ENCODE measurements around the gene CXCL1. TPM values are rescaled to one million over a fixed set of nuclear protein-coding genes. Genes with fewer than 3 reads are reported as not detected.

Gene CXCL1
- polyA plus RNA-seq, 6 donors from 2014 or later, result not detected

- DNase-seq (no peak), ATAC-seq (ENCODE audit: low read depth in 2 of 2) (no peak)
- peaks cover 19 to 32% (median 25%) of the 10 kb centered on the region in 3 donors for H3K27me3 Mint-ChIP-seq
- H3K36me3 Mint-ChIP-seq, result no peaks in the 10 kb centered on the region
- H3K9me3 Mint-ChIP-seq, result peaks cover 0 to 4% (median 3%) of the 10 kb centered on the region in 7 donors
- H3K4me3 Mint-ChIP-seq, result no peak overlapping the region
- peaks cover 0 to 11% (median 5%) of the 10 kb centered on the region in 3 donors for H3K4me1 Mint-ChIP-seq
- H3K27ac Mint-ChIP-seq, result no peak overlapping the region
These were observed 2.5 kb downstream of the CXCL1 start for GRCh38 chr4:73871511-73872310.

GRCh38 chr4:73872316-73873108 is 3.3 kb downstream of the CXCL1 start:
- Mint-ChIP-seq H3K4me3 (no peak overlapping the region), H3K9me3 (peaks cover 0 to 4% (median 3%) of the 10 kb centered on the region in 7 donors), H3K27ac (no peak overlapping the region), H3K4me1 (peaks cover 0 to 11% (median 5%) of the 10 kb centered on the region in 3 donors), H3K36me3 (no peaks in the 10 kb centered on the region), H3K27me3 (peaks cover 23 to 32% (median 25%) of the 10 kb centered on the region in 3 donors)
- DNase-seq (no peak), ATAC-seq (ENCODE audit: low read depth in 2 of 2) (no peak)

GRCh38 chr4:73874386-73874785 is 5.2 kb downstream of the CXCL1 start:
- ATAC-seq (ENCODE audit: low read depth in 2 of 2), result no peak
- Mint-ChIP-seq H3K36me3 (no peaks in the 10 kb centered on the region), H3K27me3 (peaks cover 8 to 16% (median 14%) of the 10 kb centered on the region in 3 donors), H3K9me3 (peaks cover 0 to 4% (median 3%) of the 10 kb centered on the region in 7 donors), H3K4me1 (no peaks in the 10 kb centered on the region), H3K27ac (peak overlapping the region in 1 of 6 donors; percentile 28), H3K4me3 (no peak overlapping the region)
- no peak for DNase-seq

GRCh38 chr4:73875401-73875800 is 6.2 kb downstream of the CXCL1 start:
- H3K27ac Mint-ChIP-seq, result no peak overlapping the region
- H3K4me1 Mint-ChIP-seq, result no peaks in the 10 kb centered on the region

GRCh38 chr4:73883306-73883705 is 14.1 kb downstream of the CXCL1 start:
- ATAC-seq (ENCODE audit: low read depth in 2 of 2) (no peak), DNase-seq (no peak)
- Mint-ChIP-seq H3K27ac (peak overlapping the region in 1 of 6 donors; percentile 19), H3K27me3 (peaks cover 0 to 20% (median 0%) of the 10 kb centered on the region in 3 donors), H3K4me1 (no peaks in the 10 kb centered on the region), H3K4me3 (no peak overlapping the region), H3K9me3 (peaks cover 0 to 2% (median 0%) of the 10 kb centered on the region in 7 donors), H3K36me3 (no peaks in the 10 kb centered on the region)

More at GRCh38 chr4:73875401-73875800, 6.2 kb downstream of the CXCL1 start:
- Mint-ChIP-seq H3K9me3 (peaks cover 0 to 4% (median 0%) of the 10 kb centered on the region in 7 donors), H3K27me3 (peaks cover 0 to 17% (median 14%) of the 10 kb centered on the region in 3 donors), H3K4me3 (no peak overlapping the region), H3K36me3 (no peaks in the 10 kb centered on the region)
- ATAC-seq (ENCODE audit: low read depth in 2 of 2), result no peak
- DNase-seq, result no peak

GRCh38 chr4:73885574-73886267 is 16.5 kb downstream of the CXCL1 start:
- Mint-ChIP-seq H3K4me3 (no peak overlapping the region), H3K27ac (no peak overlapping the region), H3K4me1 (no peaks in the 10 kb centered on the region), H3K36me3 (no peaks in the 10 kb centered on the region), H3K27me3 (peaks cover 0 to 6% (median 0%) of the 10 kb centered on the region in 3 donors), H3K9me3 (no peaks in the 10 kb centered on the region)
- ATAC-seq (ENCODE audit: low read depth in 2 of 2) (no peak), DNase-seq (no peak)

- DNase-seq, result no peak
- Mint-ChIP-seq H3K27me3 (peaks cover 0 to 4% (median 2%) of the 10 kb centered on the region in 3 donors), H3K27ac (no peak overlapping the region), H3K9me3 (no peaks in the 10 kb centered on the region), H3K4me1 (no peaks in the 10 kb centered on the region), H3K36me3 (no peaks in the 10 kb centered on the region), H3K4me3 (no peak overlapping the region)
- ATAC-seq (ENCODE audit: low read depth in 2 of 2), result no peak
These were observed 22.1 kb downstream of the CXCL1 start for GRCh38 chr4:73891326-73891725.

- no peak overlapping the region for H3K4me3 Mint-ChIP-seq
- no peaks in the 10 kb centered on the region for H3K9me3 Mint-ChIP-seq
- H3K4me1 Mint-ChIP-seq, result no peaks in the 10 kb centered on the region
- H3K36me3 Mint-ChIP-seq, result no peaks in the 10 kb centered on the region
- no peak for ATAC-seq (ENCODE audit: low read depth in 2 of 2)
- peaks cover 0 to 4% (median 0%) of the 10 kb centered on the region in 3 donors for H3K27me3 Mint-ChIP-seq
- no peak overlapping the region for H3K27ac Mint-ChIP-seq
- no peak for DNase-seq
These were observed 22.7 kb downstream of the CXCL1 start for GRCh38 chr4:73891739-73892405.

GRCh38 chr4:73892966-73893365 is 23.8 kb downstream of the CXCL1 start:
- no peak overlapping the region for H3K4me3 Mint-ChIP-seq
- no peaks in the 10 kb centered on the region for H3K36me3 Mint-ChIP-seq
- DNase-seq (no peak), ATAC-seq (ENCODE audit: low read depth in 2 of 2) (no peak)
- H3K27me3 Mint-ChIP-seq, result peaks cover 0 to 4% (median 0%) of the 10 kb centered on the region in 3 donors
- no peak overlapping the region for H3K27ac Mint-ChIP-seq
- no peaks in the 10 kb centered on the region for H3K9me3 Mint-ChIP-seq
- H3K4me1 Mint-ChIP-seq, result no peaks in the 10 kb centered on the region

GRCh38 chr4:73894001-73894400 is 24.8 kb downstream of the CXCL1 start:
- Mint-ChIP-seq H3K36me3 (no peaks in the 10 kb centered on the region), H3K9me3 (peaks cover 0 to 2% (median 0%) of the 10 kb centered on the region in 7 donors), H3K27ac (no peak overlapping the region), H3K4me3 (no peak overlapping the region), H3K4me1 (no peaks in the 10 kb centered on the region), H3K27me3 (peaks cover 0 to 4% (median 0%) of the 10 kb centered on the region in 3 donors)
- DNase-seq (no peak), ATAC-seq (ENCODE audit: low read depth in 2 of 2) (no peak)

GRCh38 chr4:73895201-73896175 is 26.3 kb downstream of the CXCL1 start:
- H3K4me3 Mint-ChIP-seq, result no peak overlapping the region

GRCh38 chr4:73896416-73896815 is 27.2 kb downstream of the CXCL1 start:
- Mint-ChIP-seq H3K9me3 (peaks cover 0 to 2% (median 0%) of the 10 kb centered on the region in 7 donors), H3K27me3 (peaks cover 0 to 4% (median 0%) of the 10 kb centered on the region in 3 donors), H3K27ac (no peak overlapping the region), H3K36me3 (no peaks in the 10 kb centered on the region), H3K4me3 (no peak overlapping the region), H3K4me1 (no peaks in the 10 kb centered on the region)
- no peak for DNase-seq
- ATAC-seq (ENCODE audit: low read depth in 2 of 2), result no peak

More at GRCh38 chr4:73895201-73896175, 26.3 kb downstream of the CXCL1 start:
- H3K36me3 Mint-ChIP-seq, result no peaks in the 10 kb centered on the region
- peaks cover 0 to 2% (median 0%) of the 10 kb centered on the region in 7 donors for H3K9me3 Mint-ChIP-seq
- no peak overlapping the region for H3K27ac Mint-ChIP-seq
- H3K27me3 Mint-ChIP-seq, result peaks cover 0 to 4% (median 0%) of the 10 kb centered on the region in 3 donors
- H3K4me1 Mint-ChIP-seq, result no peaks in the 10 kb centered on the region
- DNase-seq, result no peak
- no peak for ATAC-seq (ENCODE audit: low read depth in 2 of 2)

Measured in naive B cell (primary cell).